ENCODE data around the gene BBC3.

The BBC3 gene

GRCh38 chr19:47243776-47244547 lies 13.0 kb upstream of the BBC3 start:
- peak overlapping the region; percentile 27 for H3K4me3 ChIP-seq (ENCODE audit: low read depth, low read length)
- TF ChIP-seq CTCF (IDR thresholded peaks at IDR 0.05; ENCODE audit: borderline replicate concordance, insufficient read depth, low read depth, low read length) = peak; percentile 95

DNA sequence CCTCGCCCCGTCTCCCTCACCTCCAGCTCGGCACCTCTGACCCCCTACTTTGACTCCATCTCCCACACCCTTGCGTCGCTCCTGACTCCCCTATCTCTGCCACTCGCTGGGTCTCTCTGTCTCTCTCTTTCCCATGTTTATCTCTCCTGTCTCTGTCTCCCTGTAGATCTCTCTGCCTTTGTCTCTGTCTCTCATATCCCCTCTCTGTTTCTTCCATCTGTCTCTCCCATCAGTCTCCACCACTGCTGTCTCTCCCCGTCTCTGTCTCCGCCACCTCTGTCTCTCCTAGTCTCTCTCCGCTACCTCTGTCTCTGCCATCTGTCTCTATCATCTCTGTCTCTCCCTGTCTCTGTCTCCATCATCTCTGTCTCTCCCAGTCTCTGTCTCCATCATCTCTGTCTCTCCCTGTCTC lies 12.4 kb upstream of the BBC3 start:
- TF ChIP-seq CTCF (IDR thresholded peaks at IDR 0.05; ENCODE audit: borderline replicate concordance, insufficient read depth, low read depth, low read length) = no peak
- H3K4me3 ChIP-seq (ENCODE audit: low read depth, low read length) = peak overlapping the region; percentile 27

- TF ChIP-seq CTCF (IDR thresholded peaks at IDR 0.05; ENCODE audit: borderline replicate concordance, insufficient read depth, low read depth, low read length) = no peak
- H3K4me3 ChIP-seq (ENCODE audit: low read depth, low read length) = no peak overlapping the region
Measured at GRCh38 chr19:47241919-47242577, 11.0 kb upstream of the BBC3 start.

- TF ChIP-seq CTCF (IDR thresholded peaks at IDR 0.05; ENCODE audit: borderline replicate concordance, insufficient read depth, low read depth, low read length) = no peak
- H3K4me3 ChIP-seq (ENCODE audit: low read depth, low read length) = no peak overlapping the region
Measured at GRCh38 chr19:47240996-47241918, 10.3 kb upstream of the BBC3 start.

DNA sequence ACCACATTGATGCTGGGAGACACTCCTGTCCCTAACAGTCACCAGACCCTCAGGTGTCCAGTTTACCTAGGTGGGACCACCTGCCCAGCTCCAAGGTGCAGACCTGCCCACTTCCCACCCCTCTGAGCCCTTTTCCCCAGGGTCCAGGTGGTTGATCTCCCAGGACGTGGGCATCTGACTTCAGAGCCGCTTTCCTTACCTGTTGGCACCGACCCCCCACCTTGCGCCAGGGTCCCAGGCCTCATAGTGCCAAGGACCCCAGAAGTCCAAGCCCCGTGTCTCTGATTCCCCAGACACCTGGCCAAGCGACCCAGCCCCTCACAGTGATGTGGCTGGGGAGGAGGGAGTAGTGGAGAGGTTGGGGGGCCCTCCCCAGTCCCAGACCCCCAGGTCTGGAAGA lies 9.6 kb upstream of the BBC3 start:
- TF ChIP-seq CTCF (IDR thresholded peaks at IDR 0.05; ENCODE audit: borderline replicate concordance, insufficient read depth, low read depth, low read length) = no peak
- H3K4me3 ChIP-seq (ENCODE audit: low read depth, low read length) = no peak overlapping the region

DNA sequence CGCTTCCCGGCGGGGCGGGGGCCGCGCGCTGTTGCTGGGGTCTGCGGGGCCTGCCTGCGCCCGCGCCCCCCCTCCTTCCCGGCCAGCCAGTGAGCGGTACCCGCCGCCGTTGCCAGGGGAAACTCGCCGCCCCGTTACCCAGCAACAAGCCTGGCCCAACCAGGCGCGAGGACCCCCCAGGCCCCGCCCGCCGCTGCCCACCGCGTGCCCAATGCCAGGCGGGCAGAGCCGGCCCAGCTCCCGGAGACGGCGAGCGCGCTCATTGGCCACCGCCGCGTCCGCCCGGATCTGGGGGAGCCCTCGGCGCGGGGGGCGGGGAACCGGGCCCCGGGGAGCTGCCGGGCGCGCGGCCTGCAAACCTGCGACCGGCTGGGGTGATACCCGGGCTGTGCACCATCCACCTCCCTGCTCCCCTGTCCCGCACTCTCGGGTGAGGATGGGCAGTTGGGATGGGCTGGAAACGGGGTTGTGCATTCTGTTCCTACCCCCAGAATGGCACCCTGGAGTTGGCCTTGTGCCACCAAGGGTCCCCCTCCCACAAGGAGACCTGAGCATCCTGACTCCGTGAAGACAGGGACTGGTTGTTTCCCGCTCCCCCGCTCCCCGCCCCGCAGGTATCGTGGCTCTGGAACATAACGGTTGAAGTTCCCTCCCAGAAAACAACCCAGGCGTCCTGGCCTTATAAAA lies 8.8 kb upstream of the BBC3 start:
- H3K4me3 ChIP-seq (ENCODE audit: low read depth, low read length) = no peak overlapping the region
- TF ChIP-seq CTCF (IDR thresholded peaks at IDR 0.05; ENCODE audit: borderline replicate concordance, insufficient read depth, low read depth, low read length) = no peak
